Stimulated activated CD4-positive, alpha-beta T cell treated with anti-CD3 and anti-CD28 coated beads, Interleukin-2, amount 100 ng/mL, for 48 hours (primary cell): ENCODE measurements around the gene SPACA5B.
"Not testable (repeated sequence)": the region's sequence is repeated elsewhere in the genome, so short reads cannot be mapped to it uniquely, and the experiment has no call there.

Experiments used
- DNase-seq, 2 donors: peaks; one replicate each; pipeline ENCODE4 v3.0.0-alpha.2; 2020

SPACA5B gene

GRCh38 chrX:48130326-48130725 lies at the start of gene SPACA5B:
TSS of gene SPACA5B (plus strand) at chrX:48130626. CDS start at chrX:48130688, 62 bp downstream.
- not testable (repeated sequence) for DNase-seq

GRCh38 chrX:48083212-48083611 lies 47.2 kb upstream of the SPACA5B start:
- DNase-seq: peak; percentile 17 to 29

GRCh38 chrX:48083706-48084105 lies 46.7 kb upstream of the SPACA5B start:
- DNase-seq: no peak

GRCh38 chrX:48086082-48086481 lies 44.3 kb upstream of the SPACA5B start:
- no peak for DNase-seq

GRCh38 chrX:48090123-48090522 lies 40.3 kb upstream of the SPACA5B start:
- no peak for DNase-seq

GRCh38 chrX:48092558-48092957 lies 37.9 kb upstream of the SPACA5B start:
- DNase-seq: not testable (repeated sequence)

GRCh38 chrX:48101443-48101842 lies 29.0 kb upstream of the SPACA5B start:
- no peak for DNase-seq

GRCh38 chrX:48102874-48103374 lies 27.5 kb upstream of the SPACA5B start:
- no peak for DNase-seq

GRCh38 chrX:48107717-48108116 lies 22.7 kb upstream of the SPACA5B start:
- DNase-seq: no peak

- not testable (repeated sequence) for DNase-seq
Measured at GRCh38 chrX:48125286-48125685, 5.1 kb upstream of the SPACA5B start.

- not testable (repeated sequence) for DNase-seq
Measured at GRCh38 chrX:48132308-48132844, 1.9 kb downstream of the SPACA5B start.

GRCh38 chrX:48139076-48139475 lies 8.7 kb downstream of the SPACA5B start:
- DNase-seq: not testable (repeated sequence)

- DNase-seq: not testable (repeated sequence)
Measured at GRCh38 chrX:48141810-48142508, 11.5 kb downstream of the SPACA5B start.

GRCh38 chrX:48142697-48143096 lies 12.3 kb downstream of the SPACA5B start:
- DNase-seq: peak in 1 of 2 donors; percentile 16

- DNase-seq: no peak
Measured at GRCh38 chrX:48153769-48154168, 23.3 kb downstream of the SPACA5B start.

- no peak for DNase-seq
Measured at GRCh38 chrX:48154796-48155195, 24.4 kb downstream of the SPACA5B start.

GRCh38 chrX:48156014-48156413 lies 25.6 kb downstream of the SPACA5B start:
- no peak for DNase-seq

GRCh38 chrX:48165241-48165640 lies 34.8 kb downstream of the SPACA5B start:
- DNase-seq: no peak

GRCh38 chrX:48166322-48166721 lies 35.9 kb downstream of the SPACA5B start:
- DNase-seq: not testable (repeated sequence)

- no peak for DNase-seq
Measured at GRCh38 chrX:48179691-48180090, 49.3 kb downstream of the SPACA5B start.

- no peak for DNase-seq
Measured at GRCh38 chrX:48180811-48181210, 50.4 kb downstream of the SPACA5B start.

GRCh38 chrX:48181882-48182281 lies 51.5 kb downstream of the SPACA5B start:
- DNase-seq: not testable (repeated sequence)
